Liver (tissue), 9 donors: Measurements from ENCODE around the gene HCN2. TPM values are rescaled to one million over a fixed set of nuclear protein-coding genes. Genes with fewer than 3 reads are reported as not detected.

Experiments
- DNase-seq: peaks from one replicate; pipeline ENCODE4 v3.0.0-alpha.2; 2017; ENCODE audit warnings: low spot score
- H3K27ac ChIP-seq, 2 donors: one replicate each; pipeline ENCODE4 v1.7.0; 2013; ENCODE audit warnings: inconsistent platforms in 2 of 2, low read length in 2 of 2, control low read depth in 1 of 2, low read depth in 1 of 2, mild to moderate bottlenecking in 1 of 2
- H3K27me3 ChIP-seq, 4 donors: one replicate each; pipeline versions ENCODE4 v1.6.1 to v1.7.0; 2013; ENCODE audit warnings: low read length in 3 of 4, inconsistent platforms in 1 of 4, mild to moderate bottlenecking in 1 of 4, moderate library complexity in 1 of 4; ENCODE audit not compliant: control insufficient read depth in 4 of 4, insufficient read depth in 4 of 4
- H3K36me3 ChIP-seq, 4 donors: one replicate each; pipeline versions ENCODE4 v1.6.1 to v1.7.0; 2013; ENCODE audit warnings: low read length in 3 of 4, mild to moderate bottlenecking in 3 of 4, low read depth in 1 of 4, moderate library complexity in 1 of 4; ENCODE audit not compliant: control insufficient read depth in 4 of 4, insufficient read depth in 3 of 4
- H3K4me1 ChIP-seq, 4 donors: one replicate each; pipeline versions ENCODE4 v1.6.1 to v1.7.0; 2013; ENCODE audit warnings: low read length in 3 of 4, mild to moderate bottlenecking in 3 of 4, moderate library complexity in 1 of 4; ENCODE audit not compliant: control insufficient read depth in 4 of 4, insufficient read depth in 4 of 4
- H3K4me3 ChIP-seq, 3 donors: one replicate each; pipeline versions ENCODE4 v1.6.1 to v1.7.0; 2013; ENCODE audit warnings: low read length in 3 of 3, control low read depth in 1 of 3, low read depth in 1 of 3, mild to moderate bottlenecking in 1 of 3
- H3K9ac ChIP-seq, 2 donors: one replicate each; pipeline ENCODE4 v1.7.0; 2013; ENCODE audit warnings: low read length in 2 of 2, mild to moderate bottlenecking in 2 of 2, moderate library complexity in 2 of 2, control low read depth in 1 of 2, low read depth in 1 of 2
- H3K9me3 ChIP-seq, 4 donors: one replicate each; pipeline versions ENCODE4 v1.6.1 to v1.7.0; 2013; ENCODE audit warnings: low read length in 3 of 4; ENCODE audit not compliant: control insufficient read depth in 4 of 4
- ATF3 ChIP-seq: IDR thresholded peaks from 2 replicates; pipeline ENCODE4 v1.6.1; 2016; ENCODE audit warnings: antibody characterized with exemption
- CTCF ChIP-seq: fragments of 150-350 bp; IDR thresholded peaks from 2 replicates; pipeline ENCODE4 v1.5.1; 2017; ENCODE audit warnings: improper control_type of control experiment, low read depth, low read length; ENCODE audit not compliant: missing input control
- EGR1 ChIP-seq, 2 donors: IDR thresholded peaks; 2 replicates each; pipeline ENCODE4 v1.6.1; 2016 to 2018; ENCODE audit warnings: antibody characterized with exemption in 2 of 2, low read depth in 2 of 2
- FOXA1 ChIP-seq: IDR thresholded peaks from 2 replicates; pipeline ENCODE4 v1.6.1; 2016; ENCODE audit warnings: antibody characterized with exemption
- FOXA2 ChIP-seq: IDR thresholded peaks from 2 replicates; pipeline ENCODE4 v1.6.1; 2016; ENCODE audit warnings: antibody characterized with exemption
- GABPA ChIP-seq, 2 donors: IDR thresholded peaks in 1 of 2; conservative IDR thresholded peaks in 1 of 2; 2 replicates each; pipeline ENCODE4 v1.6.1; 2016; ENCODE audit warnings: antibody characterized with exemption in 2 of 2, mild to moderate bottlenecking in 1 of 2, moderate library complexity in 1 of 2
- HNF4A ChIP-seq, 2 donors: conservative IDR thresholded peaks; 2 replicates each; pipeline ENCODE4 v1.6.1; 2016; ENCODE audit warnings: antibody characterized with exemption in 2 of 2, mild to moderate bottlenecking in 2 of 2
- HNF4G ChIP-seq: IDR thresholded peaks from 2 replicates; pipeline ENCODE4 v1.6.1; 2016; ENCODE audit warnings: antibody characterized with exemption
- JUND ChIP-seq, 2 donors: IDR thresholded peaks; 2 replicates each; pipeline ENCODE4 v1.6.1; 2016; ENCODE audit warnings: antibody characterized with exemption in 2 of 2
- NR2F2 ChIP-seq: IDR thresholded peaks from 2 replicates; pipeline ENCODE4 v1.6.1; 2016; ENCODE audit warnings: antibody characterized with exemption
- RAD21 ChIP-seq, 2 donors: IDR thresholded peaks; 2 replicates each; pipeline ENCODE4 v1.6.1; 2016; ENCODE audit warnings: antibody characterized with exemption in 2 of 2, mild to moderate bottlenecking in 2 of 2
- RXRA ChIP-seq, 2 donors: IDR thresholded peaks; 2 replicates each; pipeline ENCODE4 v1.6.1; 2017 to 2018; ENCODE audit warnings: antibody characterized with exemption in 2 of 2, mild to moderate bottlenecking in 1 of 2
- SP1 ChIP-seq: IDR thresholded peaks from 2 replicates; pipeline ENCODE4 v1.6.1; 2018; ENCODE audit warnings: antibody characterized with exemption, mild to moderate bottlenecking
- TAF1 ChIP-seq: conservative IDR thresholded peaks from 2 replicates; pipeline ENCODE4 v1.6.1; 2016; ENCODE audit warnings: antibody characterized with exemption, mild to moderate bottlenecking
- YY1 ChIP-seq: IDR thresholded peaks from 2 replicates; pipeline ENCODE4 v1.6.1; 2016; ENCODE audit warnings: antibody characterized with exemption, mild to moderate bottlenecking
- WGBS: extraction: QIAGEN DNeasy Blood & Tissue Kit; methylation state at CpG from one replicate; pipeline ENCODE4 v1.1.7; 2013; 5-methylcytosine and 5-hydroxymethylcytosine counted together
- polyA plus RNA-seq, 2 donors: library from polyadenylated mRNA; stranded (reverse) in 1 of 2; unstranded in 1 of 2; fragments of 200-250 nt in 1 of 2; fragments of >200 nt in 1 of 2; fragmentation: Nextera tagmentation in 1 of 2; extraction: Ambion mirVana in 1 of 2; gene quantifications; one replicate each; pipeline versions ENCODE4 v1.2.1 to v1.2.3, GENCODE V29; 2013 to 2015
- total RNA-seq, 2 donors: library from RNA; depleted of rRNA; stranded (reverse); fragments of >200 nt; gene quantifications; one replicate each; pipeline ENCODE4 v1.2.3, GENCODE V29; 2014
- TF ChIP-seq, protein P1 (sequence below): IDR thresholded peaks from 2 replicates; pipeline ENCODE4 v1.6.1; 2016; ENCODE audit warnings: antibody characterized with exemption, mild to moderate bottlenecking
- TF ChIP-seq, protein P2 (sequence below): IDR thresholded peaks from 2 replicates; pipeline ENCODE4 v1.6.1; 2016; ENCODE audit warnings: antibody characterized with exemption
- TF ChIP-seq, protein P3 (sequence below): IDR thresholded peaks from 2 replicates; pipeline ENCODE4 v1.6.1; 2016; ENCODE audit warnings: antibody characterized with exemption
- donor health status: healthy.
- donor health status: healthy.
- donor health status: healthy.
- donor health status: healthy.
- donor health status: healthy.

The HCN2 gene
- total and polyA plus RNA-seq, 4 donors = 0.05 to 0.17 (median 0.13) TPM; not detected in 1

DNA sequence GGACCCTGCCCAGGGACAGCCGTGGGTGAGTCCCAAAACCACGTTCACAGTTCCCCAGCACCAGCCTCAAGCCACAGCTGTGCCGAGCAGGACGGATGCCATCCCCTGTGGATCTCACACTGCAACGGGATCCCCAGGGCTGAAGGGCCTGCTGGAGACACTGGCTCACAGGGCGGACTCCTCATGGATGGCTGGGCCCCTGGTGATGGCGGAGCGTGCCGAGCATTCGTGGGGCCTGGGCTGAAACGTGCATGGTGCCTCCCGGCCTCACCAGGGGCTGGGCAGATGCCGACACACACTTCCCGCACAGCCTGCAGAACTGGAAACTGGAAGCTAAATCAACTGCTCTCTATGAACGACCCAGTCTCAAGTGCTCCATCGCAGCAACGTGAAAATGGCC, 63.7 kb downstream of the HCN2 start:
- H3K9me3 ChIP-seq = no peaks in the 10 kb centered on the region
- DNase-seq = no peak
- H3K4me3 ChIP-seq = no peak overlapping the region
- WGBS = 95% methylated on average over 17 of the region's 17 CpGs
- peaks cover 4 to 41% (median 17%) of the 10 kb centered on the region in 4 donors for H3K36me3 ChIP-seq
- H3K27me3 ChIP-seq = no peaks in the 10 kb centered on the region
- H3K27ac ChIP-seq = no peak overlapping the region
- H3K4me1 ChIP-seq = peaks cover 13 to 21% (median 17%) of the 10 kb centered on the region in 4 donors
- no peak overlapping the region for H3K9ac ChIP-seq
- TF ChIP-seq, protein P1, sequence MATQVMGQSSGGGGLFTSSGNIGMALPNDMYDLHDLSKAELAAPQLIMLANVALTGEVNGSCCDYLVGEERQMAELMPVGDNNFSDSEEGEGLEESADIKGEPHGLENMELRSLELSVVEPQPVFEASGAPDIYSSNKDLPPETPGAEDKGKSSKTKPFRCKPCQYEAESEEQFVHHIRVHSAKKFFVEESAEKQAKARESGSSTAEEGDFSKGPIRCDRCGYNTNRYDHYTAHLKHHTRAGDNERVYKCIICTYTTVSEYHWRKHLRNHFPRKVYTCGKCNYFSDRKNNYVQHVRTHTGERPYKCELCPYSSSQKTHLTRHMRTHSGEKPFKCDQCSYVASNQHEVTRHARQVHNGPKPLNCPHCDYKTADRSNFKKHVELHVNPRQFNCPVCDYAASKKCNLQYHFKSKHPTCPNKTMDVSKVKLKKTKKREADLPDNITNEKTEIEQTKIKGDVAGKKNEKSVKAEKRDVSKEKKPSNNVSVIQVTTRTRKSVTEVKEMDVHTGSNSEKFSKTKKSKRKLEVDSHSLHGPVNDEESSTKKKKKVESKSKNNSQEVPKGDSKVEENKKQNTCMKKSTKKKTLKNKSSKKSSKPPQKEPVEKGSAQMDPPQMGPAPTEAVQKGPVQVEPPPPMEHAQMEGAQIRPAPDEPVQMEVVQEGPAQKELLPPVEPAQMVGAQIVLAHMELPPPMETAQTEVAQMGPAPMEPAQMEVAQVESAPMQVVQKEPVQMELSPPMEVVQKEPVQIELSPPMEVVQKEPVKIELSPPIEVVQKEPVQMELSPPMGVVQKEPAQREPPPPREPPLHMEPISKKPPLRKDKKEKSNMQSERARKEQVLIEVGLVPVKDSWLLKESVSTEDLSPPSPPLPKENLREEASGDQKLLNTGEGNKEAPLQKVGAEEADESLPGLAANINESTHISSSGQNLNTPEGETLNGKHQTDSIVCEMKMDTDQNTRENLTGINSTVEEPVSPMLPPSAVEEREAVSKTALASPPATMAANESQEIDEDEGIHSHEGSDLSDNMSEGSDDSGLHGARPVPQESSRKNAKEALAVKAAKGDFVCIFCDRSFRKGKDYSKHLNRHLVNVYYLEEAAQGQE = no peak
- TF ChIP-seq NR2F2 (no peak), HNF4A (conservative IDR thresholded peaks at IDR 0.05) (no peak), HNF4G (no peak), JUND (IDR thresholded peaks at IDR 0.05) (no peak), ATF3 (no peak), RAD21 (IDR thresholded peaks at IDR 0.05) (no peak), GABPA (IDR thresholded peaks at IDR 0.05 in 1 of 2, conservative IDR thresholded peaks at IDR 0.05 in 1 of 2) (no peak), SP1 (no peak), CTCF (no peak), EGR1 (IDR thresholded peaks at IDR 0.05; ENCODE audit: low read depth in 2 of 2) (no peak)
- TF ChIP-seq, protein P2, sequence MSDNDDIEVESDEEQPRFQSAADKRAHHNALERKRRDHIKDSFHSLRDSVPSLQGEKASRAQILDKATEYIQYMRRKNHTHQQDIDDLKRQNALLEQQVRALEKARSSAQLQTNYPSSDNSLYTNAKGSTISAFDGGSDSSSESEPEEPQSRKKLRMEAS = no peak
- TF ChIP-seq, protein P3, sequence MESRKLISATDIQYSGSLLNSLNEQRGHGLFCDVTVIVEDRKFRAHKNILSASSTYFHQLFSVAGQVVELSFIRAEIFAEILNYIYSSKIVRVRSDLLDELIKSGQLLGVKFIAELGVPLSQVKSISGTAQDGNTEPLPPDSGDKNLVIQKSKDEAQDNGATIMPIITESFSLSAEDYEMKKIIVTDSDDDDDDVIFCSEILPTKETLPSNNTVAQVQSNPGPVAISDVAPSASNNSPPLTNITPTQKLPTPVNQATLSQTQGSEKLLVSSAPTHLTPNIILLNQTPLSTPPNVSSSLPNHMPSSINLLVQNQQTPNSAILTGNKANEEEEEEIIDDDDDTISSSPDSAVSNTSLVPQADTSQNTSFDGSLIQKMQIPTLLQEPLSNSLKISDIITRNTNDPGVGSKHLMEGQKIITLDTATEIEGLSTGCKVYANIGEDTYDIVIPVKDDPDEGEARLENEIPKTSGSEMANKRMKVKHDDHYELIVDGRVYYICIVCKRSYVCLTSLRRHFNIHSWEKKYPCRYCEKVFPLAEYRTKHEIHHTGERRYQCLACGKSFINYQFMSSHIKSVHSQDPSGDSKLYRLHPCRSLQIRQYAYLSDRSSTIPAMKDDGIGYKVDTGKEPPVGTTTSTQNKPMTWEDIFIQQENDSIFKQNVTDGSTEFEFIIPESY = no peak

GRCh38 chr19:655691-656090, 66.0 kb downstream of the HCN2 start:
- no peak overlapping the region for H3K27ac ChIP-seq
- peaks cover 0 to 29% (median 9%) of the 10 kb centered on the region in 4 donors for H3K36me3 ChIP-seq
- no peak overlapping the region for H3K9ac ChIP-seq
- peaks cover 28 to 44% (median 37%) of the 10 kb centered on the region in 4 donors for H3K4me1 ChIP-seq
- no peaks in the 10 kb centered on the region for H3K9me3 ChIP-seq
- WGBS = 84% methylated on average over 17 of the region's 17 CpGs
- H3K27me3 ChIP-seq = no peaks in the 10 kb centered on the region
- no peak for DNase-seq
- H3K4me3 ChIP-seq = no peak overlapping the region
- TF ChIP-seq, protein P1 = no peak
- TF ChIP-seq YY1 (no peak), HNF4G (no peak), EGR1 (IDR thresholded peaks at IDR 0.05; ENCODE audit: low read depth in 2 of 2) (no peak), HNF4A (conservative IDR thresholded peaks at IDR 0.05) (no peak), RXRA (IDR thresholded peaks at IDR 0.05) (no peak), GABPA (IDR thresholded peaks at IDR 0.05 in 1 of 2, conservative IDR thresholded peaks at IDR 0.05 in 1 of 2) (no peak), FOXA1 (no peak), TAF1 (no peak), FOXA2 (no peak), ATF3 (no peak)
- TF ChIP-seq, protein P2 = no peak
